Endothelial cell of umbilical vein (primary cell): Measurements from ENCODE around the gene GPR160. TPM values are rescaled to one million over a fixed set of nuclear protein-coding genes. Genes with fewer than 3 reads are reported as not detected.

Experiments used
- BruUV-seq: library from RNA; stranded (reverse); fragments of 400-500 nt; replicated peaks from 2 replicates; lab custom pipeline; 2021; lab: Mats Ljungman, UMichigan
- CTCF ChIA-PET: fragments of 300-600, 350-600 bp; sonication (Branson Sonifier 250); formaldehyde crosslinking; loops from one replicate; lab custom pipeline; 2021; ENCODE audit warnings: antibody characterized with exemption, inconsistent platforms; lab: Charles Lee
- POLR2A ChIA-PET: fragments of 300-600, 350-600 bp; sonication (Branson Sonifier 250); formaldehyde crosslinking; loops from one replicate; lab custom pipeline; 2021; ENCODE audit warnings: antibody characterized with exemption, inconsistent platforms; lab: Charles Lee
- DNase-seq: peaks from one replicate; pipeline ENCODE4 v3.0.0-alpha.2; 2011; ENCODE audit warnings: low read depth, low spot score
- FAIRE-seq: peaks from 2 replicates; lab custom pipeline; 2011; peaks lifted over from hg19 to GRCh38; lab: Jason Lieb, UNC
- H2AFZ ChIP-seq: 2 replicates; pipeline ENCODE4 v1.6.0; 2012; ENCODE audit warnings: low read depth, low read length, control low read depth, inconsistent platforms
- H3K27ac ChIP-seq: 2 replicates; pipeline ENCODE4 v1.5.1; 2011; ENCODE audit warnings: low read depth, mild to moderate bottlenecking, control low read depth, low read length, moderate library complexity; ENCODE audit not compliant: insufficient read depth
- H3K27me3 ChIP-seq, 2 experiments: 2 replicates each; pipeline versions ENCODE4 v1.6.0 to v1.6.1; 2011; ENCODE audit warnings: low read length in 2 of 2, mixed read lengths in 1 of 2; ENCODE audit not compliant: control insufficient read depth in 2 of 2, insufficient read depth in 2 of 2
- H3K36me3 ChIP-seq, 2 experiments: 2 replicates in 1 of 2; 3 replicates in 1 of 2; pipeline ENCODE4 v1.5.1; 2011; ENCODE audit warnings: low read length in 2 of 2, mild to moderate bottlenecking in 1 of 2, moderate library complexity in 1 of 2; ENCODE audit not compliant: control insufficient read depth in 2 of 2, insufficient read depth in 2 of 2; ENCODE audit errors: extremely low read depth in 1 of 2
- H3K4me1 ChIP-seq: 3 replicates; pipeline ENCODE4 v1.5.1; 2011; ENCODE audit warnings: mild to moderate bottlenecking, low read length; ENCODE audit not compliant: control insufficient read depth, insufficient read depth; ENCODE audit errors: extremely low read depth
- H3K4me2 ChIP-seq: 2 replicates; pipeline ENCODE4 v1.6.1; 2011; ENCODE audit warnings: low read length, control low read depth, mixed read lengths; ENCODE audit not compliant: insufficient read depth
- H3K4me3 ChIP-seq, 3 experiments: fragments of 200-600 bp in 1 of 3; sonication (generic), shearing (Covaris generic) in 1 of 3; replicated peaks in 1 of 3; 2 replicates each; pipeline ENCODE4 v1.5.1; 2011 to 2016; ENCODE audit warnings: control low read depth in 3 of 3, low read length in 3 of 3, mild to moderate bottlenecking in 2 of 3, inconsistent platforms in 1 of 3, low read depth in 1 of 3, moderate library complexity in 1 of 3; ENCODE audit not compliant: insufficient read depth in 1 of 3
- H3K79me2 ChIP-seq: 2 replicates; pipeline ENCODE4 v1.6.0; 2012; ENCODE audit warnings: low read length, inconsistent platforms; ENCODE audit not compliant: control insufficient read depth, insufficient read depth
- H3K9ac ChIP-seq: replicated peaks from 2 replicates; pipeline ENCODE3; 2011; ENCODE audit warnings: low read length, control low read depth; ENCODE audit not compliant: insufficient read depth; ENCODE audit errors: extremely low read depth
- H3K9me1 ChIP-seq: replicated peaks from 3 replicates; pipeline ENCODE4 v1.6.0; 2011; ENCODE audit warnings: mild to moderate bottlenecking, low read length; ENCODE audit not compliant: control insufficient read depth, insufficient read depth; ENCODE audit errors: extremely low read depth
- H3K9me3 ChIP-seq: replicated peaks from 2 replicates; pipeline ENCODE4 v1.5.1; 2012; ENCODE audit warnings: low read length, inconsistent platforms; ENCODE audit not compliant: control insufficient read depth, insufficient read depth
- H4K20me1 ChIP-seq: replicated peaks from 2 replicates; pipeline ENCODE3; 2011; ENCODE audit warnings: mild to moderate bottlenecking, low read length; ENCODE audit not compliant: control insufficient read depth, insufficient read depth; ENCODE audit errors: extremely low read depth
- CTCF ChIP-seq, 2 donors: IDR thresholded peaks; 1 replicate in 1 of 2; 2 replicates in 1 of 2; pipeline ENCODE4 v1.5.1; 2011; ENCODE audit warnings: low read length in 2 of 2, mild to moderate bottlenecking in 2 of 2, moderate library complexity in 2 of 2, control low read depth in 1 of 2, inconsistent platforms in 1 of 2, low read depth in 1 of 2; ENCODE audit not compliant: insufficient read depth in 1 of 2; ENCODE audit errors: extremely low read depth in 1 of 2
- EZH2 ChIP-seq: IDR thresholded peaks from 2 replicates; pipeline ENCODE4 v1.6.1; 2012; ENCODE audit warnings: borderline replicate concordance, low read depth, mild to moderate bottlenecking, moderate library complexity, low read length, inconsistent platforms; ENCODE audit not compliant: severe bottlenecking
- FOS ChIP-seq: IDR thresholded peaks from 2 replicates; pipeline ENCODE4 v1.6.1; 2011; ENCODE audit warnings: mild to moderate bottlenecking, low read length, moderate library complexity, borderline replicate concordance; ENCODE audit not compliant: insufficient read depth
- GATA2 ChIP-seq: IDR thresholded peaks from 2 replicates; pipeline ENCODE4 v1.7.0; 2011; ENCODE audit warnings: low read depth, mild to moderate bottlenecking, moderate library complexity, mixed read lengths, low read length; ENCODE audit not compliant: insufficient read length, insufficient read depth
- JUN ChIP-seq: IDR thresholded peaks from 2 replicates; pipeline ENCODE4 v1.6.1; 2011; ENCODE audit warnings: borderline replicate concordance, low read depth; ENCODE audit not compliant: insufficient read length, insufficient read depth
- MYC ChIP-seq: IDR thresholded peaks from one replicate; pipeline ENCODE4 v1.6.1; 2011; ENCODE audit warnings: mild to moderate bottlenecking, low read depth, low read length
- POLR2A ChIP-seq: IDR thresholded peaks from 2 replicates; pipeline ENCODE4 v1.6.1; 2012; ENCODE audit warnings: low read depth, mild to moderate bottlenecking, control low read depth, low read length
- POLR2AphosphoS5 ChIP-seq: IDR thresholded peaks from 2 replicates; pipeline ENCODE4 v1.6.1; 2012; ENCODE audit warnings: low read depth, mild to moderate bottlenecking, control low read depth, low read length, moderate library complexity; ENCODE audit not compliant: insufficient read depth
- dilution Hi-C: fragments of 300-500 bp; cut with MboI; formaldehyde crosslinking; loops from one replicate; pipeline ENCODE4 v1.15.0; 2019; ENCODE audit warnings: low sequenced_read_pairs; ENCODE audit not compliant: extremely low pct_ligation_motif_present
- intact Hi-C: fragments of 100-400 bp; cut with micrococcal nuclease; formaldehyde crosslinking; loops from one replicate; pipeline ENCODE4 v1.10.0; 2022
- polyA plus RNA-seq, 4 experiments: library from polyadenylated mRNA; depleted of rRNA in 3 of 4; stranded (reverse) in 3 of 4; unstranded in 1 of 4; fragments of >200 nt; gene quantifications; 2 replicates each; pipeline versions ENCODE4 v1.2.1 to v1.2.3, GENCODE V29; 2011 to 2012; ENCODE audit warnings: missing spikeins in 1 of 4
- total RNA-seq: library from RNA; stranded (reverse); gene quantifications from 2 replicates; pipeline ENCODE4 v1.2.3, GENCODE V29; 2021
- TF ChIP-seq, protein P1 (sequence below): IDR thresholded peaks from 2 replicates; pipeline ENCODE4 v1.6.1; 2011; ENCODE audit not compliant: insufficient read depth, insufficient read length

The GPR160 gene
- total and polyA plus RNA-seq, 2 donors (not counting 3 experiments of a cell fraction or from before 2014, with no cell fraction given), result 0.39 to 1.3 TPM

- no peaks in the 10 kb centered on the region for H4K20me1 ChIP-seq
- no peak overlapping the region for H3K9ac ChIP-seq
- H3K9me3 ChIP-seq, result no peaks in the 10 kb centered on the region
- DNase-seq (no peak), FAIRE-seq (no peak)
- H3K27ac ChIP-seq, result no peak overlapping the region
- no TSS peak for BruUV-seq
- H3K4me1 ChIP-seq, result peaks cover under 1% of the 10 kb centered on the region
- H2AFZ ChIP-seq, result no peak overlapping the region
- ChIA-PET CTCF (interaction anchor here (1.2 kb wide), 1 partner anchor 10 kb away, joined by 5 read pairs; no protein-coding TSS in a partner anchor), POLR2A (no interaction called here)
- no peak overlapping the region for H3K4me2 ChIP-seq
- H3K79me2 ChIP-seq, result no peaks in the 10 kb centered on the region
- peaks cover 16 to 18% of the 10 kb centered on the region in 2 experiments for H3K27me3 ChIP-seq
- dilution Hi-C loops (no loop called here), intact Hi-C loops (no loop called here)
- no peaks in the 10 kb centered on the region for H3K36me3 ChIP-seq
- H3K4me3 ChIP-seq, result no peak overlapping the region
- TF ChIP-seq MYC (no peak), FOS (no peak), CTCF (IDR thresholded peaks at IDR 0.05; ENCODE audit: extremely low read depth in 1 of 2, insufficient read depth in 1 of 2, low read depth in 1 of 2, low read length in 2 of 2) (no peak), GATA2 (no peak), POLR2AphosphoS5 (no peak), POLR2A (no peak), EZH2 (no peak), JUN (no peak)
- TF ChIP-seq, protein P1, sequence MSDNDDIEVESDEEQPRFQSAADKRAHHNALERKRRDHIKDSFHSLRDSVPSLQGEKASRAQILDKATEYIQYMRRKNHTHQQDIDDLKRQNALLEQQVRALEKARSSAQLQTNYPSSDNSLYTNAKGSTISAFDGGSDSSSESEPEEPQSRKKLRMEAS, result no peak
- no peaks in the 10 kb centered on the region for H3K9me1 ChIP-seq
Observed at GRCh38 chr3:170044271-170044670, 6.5 kb downstream of the GPR160 start.
